Upper lobe of left lung (tissue), 4 donors: ENCODE measurements around the gene NEK1.

ENCODE experiments used
- CTCF ChIP-seq, 6 experiments: fragments of 450-650 bp in 4 of 6; fragments of 200-600 bp in 2 of 6; sonication (generic) in 2 of 6; IDR thresholded peaks; one replicate each; pipeline ENCODE4 v1.5.1; 2016 to 2019; ENCODE audit warnings: antibody characterized with exemption in 6 of 6
- POLR2A ChIP-seq, 4 donors: fragments of 450-650 bp; IDR thresholded peaks; one replicate each; pipeline ENCODE4 v1.5.1; 2016 to 2017; ENCODE audit warnings: antibody characterized with exemption in 4 of 4, mild to moderate bottlenecking in 2 of 4
- POLR2AphosphoS5 ChIP-seq, 2 donors: sonication (generic); formaldehyde crosslinking; IDR thresholded peaks; one replicate each; pipeline ENCODE4 v1.5.1; 2017; ENCODE audit warnings: antibody characterized with exemption in 2 of 2

GRCh38 chr4:169439244-169439643 is 173.1 kb downstream of the NEK1 start:
- TF ChIP-seq CTCF (IDR thresholded peaks at IDR 0.05) = no peak
- no peak for TF ChIP-seq POLR2AphosphoS5 (IDR thresholded peaks at IDR 0.05)
- no peak for TF ChIP-seq POLR2A (IDR thresholded peaks at IDR 0.05)
